Adrenal gland (tissue), 12 donors: Measurements from ENCODE around the gene LNPK. TPM values are rescaled to one million over a fixed set of nuclear protein-coding genes. Genes with fewer than 3 reads are reported as not detected.

ENCODE experiments used
- DNase-seq, 7 donors: peaks; one replicate each; pipeline ENCODE4 v3.0.0-alpha.2; 2019 to 2020
- H3K27ac ChIP-seq, 5 donors: fragments of 200-600 bp; sonication (generic) in 4 of 5; 1 replicate in 3 of 5; 2 replicates in 2 of 5; pipeline versions ENCODE4 v1.5.1 to v1.8.0; 2016 to 2020; ENCODE audit warnings: mild to moderate bottlenecking in 1 of 5
- H3K27me3 ChIP-seq: fragments of 200-600 bp; 2 replicates; pipeline ENCODE4 v1.8.0; 2021
- H3K36me3 ChIP-seq, 2 donors: fragments of 200-600 bp; replicated peaks in 1 of 2; 1 replicate in 1 of 2; 2 replicates in 1 of 2; pipeline versions ENCODE4 v1.5.1 to v1.8.0; 2018 to 2022
- H3K4me1 ChIP-seq, 2 donors: fragments of 200-600 bp; replicated peaks in 1 of 2; 1 replicate in 1 of 2; 2 replicates in 1 of 2; pipeline versions ENCODE4 v1.5.1 to v1.8.0; 2018 to 2021
- H3K4me3 ChIP-seq, 4 donors: fragments of 200-600 bp; sonication (generic) in 3 of 4; one replicate each; pipeline ENCODE4 v1.5.1; 2016 to 2018
- H3K9me3 ChIP-seq, 3 donors: fragments of 200-600 bp; sonication (generic) in 1 of 3; replicated peaks in 1 of 3; 1 replicate in 2 of 3; 2 replicates in 1 of 3; pipeline versions ENCODE4 v1.5.1 to v1.8.0; 2016 to 2021
- CTCF ChIP-seq, 6 experiments: fragments of 450-650 bp in 4 of 6; fragments of 200-600 bp in 2 of 6; sonication (generic) in 1 of 6; IDR thresholded peaks; 1 replicate in 5 of 6; 2 replicates in 1 of 6; pipeline versions ENCODE4 v1.5.1 to v1.8.0; 2016 to 2021; ENCODE audit warnings: antibody characterized with exemption in 6 of 6, mild to moderate bottlenecking in 2 of 6, moderate library complexity in 1 of 6
- POLR2A ChIP-seq, 2 donors: fragments of 450-650 bp; IDR thresholded peaks; one replicate each; pipeline ENCODE4 v1.6.1; 2017; ENCODE audit warnings: antibody characterized with exemption in 2 of 2, mild to moderate bottlenecking in 2 of 2, moderate library complexity in 1 of 2
- WGBS, 4 donors: extraction: QIAGEN DNeasy Blood & Tissue Kit in 2 of 4; methylation state at CpG; one replicate each; pipeline versions ENCODE4 v1.1.5 to v1.1.7; 2013 to 2017; 5-methylcytosine and 5-hydroxymethylcytosine counted together
- intact Hi-C, 2 donors: fragments of 100-400 bp; cut with DNase I; formaldehyde crosslinking; loops; one replicate each; pipeline versions ENCODE4 v1.14.1 to v1.15.0; 2022 to 2023
- polyA plus RNA-seq, 3 donors: library from polyadenylated mRNA; stranded (reverse); fragments of 200-250 nt in 2 of 3; fragments of 350-450 nt in 1 of 3; fragmentation: Illumina TruSeq in 1 of 3; extraction: RNeasy Lipid Tissue Mini Kit (QIAGEN cat#74804) in 1 of 3; gene quantifications; one replicate each; pipeline ENCODE4 v1.2.3, GENCODE V29; 2013 to 2014
- total RNA-seq, 9 donors: library from RNA; depleted of rRNA in 4 of 9; stranded (reverse); fragments of >200 nt in 4 of 9; fragments of 120-200 nt in 1 of 9; fragmentation: NEBNext Ultra II Directional in 1 of 9; extraction: Animal tissue kit (Norgen Biotek cat#: 25700) in 1 of 9; gene quantifications; one replicate each; pipeline versions ENCODE4 v1.1.0 to v1.2.4, GENCODE V29; 2013 to 2023
- donor health status: healthy with polysubstance abuse.
- donor health status: Bipolar disorder and iron deficiency.
- donor health status: DM: yes; HTN: yes; CAD: no.
- donor health status: DM: no; HTN: no; CAD: no.
- donor health status: DM: no; HTN: no; CAD: no.
- donor health status: DM: yes; HTN: yes; CAD: no.

LNPK gene
- total and polyA plus RNA-seq, 12 donors: 2.6 to 32.7 (median 19.3) TPM

- no peak overlapping the region for H3K4me3 ChIP-seq
- intact Hi-C loops: no loop called here
- H3K9me3 ChIP-seq: no peaks in the 10 kb centered on the region
- no peaks in the 10 kb centered on the region for H3K4me1 ChIP-seq
- H3K27ac ChIP-seq: no peak overlapping the region
- H3K27me3 ChIP-seq: no peaks in the 10 kb centered on the region
- WGBS, 4 donors: 86 to 90% (median 88%) methylated on average over 3 of the region's 3 CpGs
- H3K36me3 ChIP-seq: no peaks in the 10 kb centered on the region
- TF ChIP-seq POLR2A (IDR thresholded peaks at IDR 0.05): no peak
- TF ChIP-seq CTCF (IDR thresholded peaks at IDR 0.05): no peak
- DNase-seq: no peak
Observed at GRCh38 chr2:175874291-175874690, 127.8 kb downstream of the LNPK start.

Other genes with a start within 250 kb of the LNPK start
- gene EVX2, start 81.7 kb upstream of the LNPK start, total RNA-seq: not detected
- not detected for gene EVX2, start 81.7 kb upstream of the LNPK start, polyA plus RNA-seq
- gene HOXD13, start 90.5 kb upstream of the LNPK start, total RNA-seq: not detected
- not detected for gene HOXD13, start 90.5 kb upstream of the LNPK start, polyA plus RNA-seq
- not detected for gene HOXD12, start 97.5 kb upstream of the LNPK start, total RNA-seq
- not detected for gene HOXD12, start 97.5 kb upstream of the LNPK start, polyA plus RNA-seq
- gene HOXD11, start 105.0 kb upstream of the LNPK start, total RNA-seq: not detected
- not detected for gene HOXD11, start 105.0 kb upstream of the LNPK start, polyA plus RNA-seq
- gene HOXD10, start 114.5 kb upstream of the LNPK start, total RNA-seq: under 1 TPM in 3 of 9 donors, not detected in 6; 0.14 to 0.33 (median 0.23) TPM
- under 1 TPM in 1 of 3 donors, not detected in 2; 0.11 TPM for gene HOXD10, start 114.5 kb upstream of the LNPK start, polyA plus RNA-seq
- gene HOXD9, start 120.5 kb upstream of the LNPK start, total RNA-seq: 10 to 100 TPM in 4 of 9 donors, 1 to 10 TPM in 5; 2.4 to 35.6 (median 8.7) TPM
- 1 to 10 TPM; 2.5 to 7.6 (median 7.5) TPM for gene HOXD9, start 120.5 kb upstream of the LNPK start, polyA plus RNA-seq
- 10 to 100 TPM; 11.3 to 46.2 (median 35.0) TPM for gene HOXD8, start 127.4 kb upstream of the LNPK start, total RNA-seq
- gene HOXD8, start 127.4 kb upstream of the LNPK start, polyA plus RNA-seq: 10 to 100 TPM; 14.4 to 19.8 (median 17.3) TPM
- 10 to 100 TPM in 4 of 9 donors, 1 to 10 TPM in 5; 1.9 to 20.2 (median 8.1) TPM for gene HOXD4, start 149.3 kb upstream of the LNPK start, total RNA-seq
- gene HOXD4, start 149.3 kb upstream of the LNPK start, polyA plus RNA-seq: 10 to 100 TPM in 2 of 3 donors, 1 to 10 TPM in 1; 2.2 to 38.5 (median 27.0) TPM
- gene HOXD3, start 155.0 kb upstream of the LNPK start, total RNA-seq: 10 to 100 TPM in 4 of 9 donors, 1 to 10 TPM in 5; 3.3 to 41.3 (median 9.7) TPM
- 10 to 100 TPM in 2 of 3 donors, 1 to 10 TPM in 1; 2.0 to 15.9 (median 12.5) TPM for gene HOXD3, start 155.0 kb upstream of the LNPK start, polyA plus RNA-seq
- gene HOXD1, start 186.4 kb upstream of the LNPK start, total RNA-seq: under 1 TPM in 5 of 9 donors, not detected in 4; 0.18 to 0.72 (median 0.41) TPM
- under 1 TPM; 0.18 to 0.24 (median 0.20) TPM for gene HOXD1, start 186.4 kb upstream of the LNPK start, polyA plus RNA-seq